Neural cell (in vitro differentiated cells): ENCODE results near the gene DTL.

Source experiments
- CTCF ChIP-seq: fragments of 450-650 bp; IDR thresholded peaks from 2 replicates; pipeline ENCODE4 v1.5.1; 2014; ENCODE audit warnings: antibody characterized with exemption, mild to moderate bottlenecking, moderate library complexity; ENCODE audit not compliant: poor library complexity, severe bottlenecking
- EP300 ChIP-seq: fragments of 450-650 bp; conservative IDR thresholded peaks from 2 replicates; pipeline ENCODE4 v1.6.1; 2014; ENCODE audit warnings: antibody characterized with exemption, mild to moderate bottlenecking, moderate library complexity; ENCODE audit not compliant: poor library complexity, severe bottlenecking
- EZH2 ChIP-seq: fragments of 200-600, 300-800 bp; shearing (Covaris generic), sonication (generic); IDR thresholded peaks from 2 replicates; pipeline ENCODE4 v1.6.1; 2014; ENCODE audit warnings: antibody characterized with exemption, low read length, borderline replicate concordance, mild to moderate bottlenecking; ENCODE audit not compliant: insufficient read depth, poor library complexity, severe bottlenecking
- POLR2AphosphoS5 ChIP-seq: IDR thresholded peaks from 2 replicates; pipeline ENCODE4 v1.6.1; 2012
- TF ChIP-seq, protein P1 (sequence below): IDR thresholded peaks from 2 replicates; pipeline ENCODE4 v1.6.1; 2012; ENCODE audit warnings: borderline replicate concordance

- TF ChIP-seq EP300 (no peak), CTCF (no peak), POLR2AphosphoS5 (no peak), EZH2 (no peak)
- TF ChIP-seq, protein P1, sequence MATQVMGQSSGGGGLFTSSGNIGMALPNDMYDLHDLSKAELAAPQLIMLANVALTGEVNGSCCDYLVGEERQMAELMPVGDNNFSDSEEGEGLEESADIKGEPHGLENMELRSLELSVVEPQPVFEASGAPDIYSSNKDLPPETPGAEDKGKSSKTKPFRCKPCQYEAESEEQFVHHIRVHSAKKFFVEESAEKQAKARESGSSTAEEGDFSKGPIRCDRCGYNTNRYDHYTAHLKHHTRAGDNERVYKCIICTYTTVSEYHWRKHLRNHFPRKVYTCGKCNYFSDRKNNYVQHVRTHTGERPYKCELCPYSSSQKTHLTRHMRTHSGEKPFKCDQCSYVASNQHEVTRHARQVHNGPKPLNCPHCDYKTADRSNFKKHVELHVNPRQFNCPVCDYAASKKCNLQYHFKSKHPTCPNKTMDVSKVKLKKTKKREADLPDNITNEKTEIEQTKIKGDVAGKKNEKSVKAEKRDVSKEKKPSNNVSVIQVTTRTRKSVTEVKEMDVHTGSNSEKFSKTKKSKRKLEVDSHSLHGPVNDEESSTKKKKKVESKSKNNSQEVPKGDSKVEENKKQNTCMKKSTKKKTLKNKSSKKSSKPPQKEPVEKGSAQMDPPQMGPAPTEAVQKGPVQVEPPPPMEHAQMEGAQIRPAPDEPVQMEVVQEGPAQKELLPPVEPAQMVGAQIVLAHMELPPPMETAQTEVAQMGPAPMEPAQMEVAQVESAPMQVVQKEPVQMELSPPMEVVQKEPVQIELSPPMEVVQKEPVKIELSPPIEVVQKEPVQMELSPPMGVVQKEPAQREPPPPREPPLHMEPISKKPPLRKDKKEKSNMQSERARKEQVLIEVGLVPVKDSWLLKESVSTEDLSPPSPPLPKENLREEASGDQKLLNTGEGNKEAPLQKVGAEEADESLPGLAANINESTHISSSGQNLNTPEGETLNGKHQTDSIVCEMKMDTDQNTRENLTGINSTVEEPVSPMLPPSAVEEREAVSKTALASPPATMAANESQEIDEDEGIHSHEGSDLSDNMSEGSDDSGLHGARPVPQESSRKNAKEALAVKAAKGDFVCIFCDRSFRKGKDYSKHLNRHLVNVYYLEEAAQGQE = no peak
Observed at GRCh38 chr1:212077028-212077427, 41.5 kb downstream of the DTL start.
